ENCODE data around the gene EDRF1.
A peak's percentile ranks its signal among the peaks of the same experiment; 100 is the strongest.
"Not testable (repeated sequence)": the region's sequence is repeated elsewhere in the genome, so short reads cannot be mapped to it uniquely, and the experiment has no call there.

The EDRF1 gene, protein sequence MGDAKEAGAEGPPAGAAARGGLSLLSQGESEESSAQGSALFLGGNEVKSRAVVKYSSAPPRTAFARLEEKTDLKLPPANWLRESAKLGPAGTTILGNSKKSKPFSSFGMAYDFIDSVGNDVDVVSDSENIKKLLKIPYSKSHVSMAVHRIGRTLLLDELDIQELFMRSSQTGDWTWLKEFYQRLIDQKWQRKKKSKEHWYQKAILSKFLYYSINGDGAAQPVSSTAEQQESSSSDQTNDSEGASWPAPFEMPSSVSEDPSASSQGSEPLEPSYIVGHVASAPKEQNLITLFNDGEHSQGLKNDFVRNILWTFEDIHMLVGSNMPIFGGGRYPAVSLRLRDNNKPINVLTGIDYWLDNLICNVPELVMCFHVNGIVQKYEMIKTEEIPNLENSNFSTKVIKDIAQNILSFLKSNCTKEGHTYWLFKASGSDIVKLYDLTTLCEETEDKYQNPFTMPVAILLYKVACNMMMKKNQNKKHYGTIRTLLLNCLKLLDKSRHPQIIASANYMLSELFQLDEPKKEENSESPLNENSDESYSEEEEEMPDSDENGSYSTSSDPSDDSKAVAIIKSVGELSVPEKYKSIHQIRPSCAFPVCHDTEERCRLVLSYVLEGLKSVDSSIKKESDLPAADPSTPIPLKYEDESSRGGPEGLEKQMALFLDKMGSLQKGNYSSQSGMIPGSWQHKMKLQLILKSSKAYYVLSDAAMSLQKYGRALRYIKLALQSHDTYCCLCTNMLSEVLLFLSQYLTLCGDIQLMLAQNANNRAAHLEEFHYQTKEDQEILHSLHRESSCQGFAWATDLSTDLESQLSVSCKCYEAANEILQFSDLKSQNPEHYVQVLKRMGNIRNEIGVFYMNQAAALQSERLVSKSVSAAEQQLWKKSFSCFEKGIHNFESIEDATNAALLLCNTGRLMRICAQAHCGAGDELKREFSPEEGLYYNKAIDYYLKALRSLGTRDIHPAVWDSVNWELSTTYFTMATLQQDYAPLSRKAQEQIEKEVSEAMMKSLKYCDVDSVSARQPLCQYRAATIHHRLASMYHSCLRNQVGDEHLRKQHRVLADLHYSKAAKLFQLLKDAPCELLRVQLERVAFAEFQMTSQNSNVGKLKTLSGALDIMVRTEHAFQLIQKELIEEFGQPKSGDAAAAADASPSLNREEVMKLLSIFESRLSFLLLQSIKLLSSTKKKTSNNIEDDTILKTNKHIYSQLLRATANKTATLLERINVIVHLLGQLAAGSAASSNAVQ

DNA sequence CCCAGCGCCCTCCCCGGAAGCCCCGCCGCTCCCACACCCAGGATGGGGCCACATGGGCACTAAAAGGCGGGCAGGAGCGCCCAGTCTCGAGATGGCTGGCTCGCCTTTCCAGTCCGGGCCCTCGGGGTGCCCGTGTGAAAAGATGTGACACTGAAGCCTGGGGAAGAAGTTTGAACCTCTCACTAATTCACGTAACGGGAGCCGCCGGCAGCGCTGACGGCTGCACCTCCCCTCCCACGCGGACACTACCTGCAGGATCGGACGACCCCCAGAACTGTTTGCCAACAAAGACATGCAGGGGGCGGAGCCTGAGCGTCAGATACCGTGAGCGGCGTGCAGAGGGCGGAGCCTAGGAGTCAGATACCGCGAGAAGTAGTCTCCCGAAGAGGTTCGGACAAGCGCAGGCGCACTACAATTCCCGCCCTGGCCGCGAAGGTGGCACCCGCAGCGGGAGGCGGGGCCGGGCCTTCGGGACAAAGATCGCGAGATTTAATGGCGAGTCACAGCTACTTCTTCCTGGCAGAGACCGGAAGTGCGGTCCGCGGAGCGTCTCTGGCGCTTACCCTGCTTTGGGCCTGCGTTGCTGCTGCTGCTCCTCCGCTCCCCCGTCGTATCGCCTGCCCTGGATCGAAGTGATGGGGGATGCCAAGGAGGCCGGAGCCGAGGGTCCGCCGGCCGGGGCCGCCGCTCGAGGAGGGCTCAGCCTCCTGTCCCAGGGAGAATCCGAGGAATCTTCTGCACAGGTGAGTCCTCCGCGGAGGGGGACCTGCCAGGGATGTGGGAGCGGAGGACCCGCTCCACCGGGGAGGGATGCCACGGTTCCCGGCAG lies at the start of gene EDRF1:
Gene EDRF1 (plus strand): TSS at position 537 of the 829 bp plus-strand sequence. CDS start 99 bp downstream, at position 636.
- DNase-seq = peak; percentile 99

DNA sequence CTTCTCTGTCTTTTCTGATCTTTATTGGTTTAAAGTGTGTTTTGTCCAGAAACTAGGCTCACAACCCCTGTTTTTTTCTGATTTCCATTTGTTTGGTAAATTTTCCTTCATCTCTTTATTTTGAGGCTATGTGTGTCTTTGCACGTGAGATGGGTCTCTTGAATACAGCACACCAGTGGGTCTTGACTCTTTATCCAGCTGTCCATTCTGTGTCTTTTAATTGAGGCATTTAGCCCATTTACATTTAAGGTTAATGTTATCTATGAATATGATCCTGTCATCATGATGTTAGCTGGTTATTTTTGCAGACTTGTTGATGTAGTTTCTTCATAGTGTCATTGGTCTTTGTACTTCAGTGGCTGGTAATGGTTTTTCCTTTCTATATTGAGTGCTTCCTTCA lies 46.6 kb upstream of the EDRF1 start:
- no peak for DNase-seq

DNA sequence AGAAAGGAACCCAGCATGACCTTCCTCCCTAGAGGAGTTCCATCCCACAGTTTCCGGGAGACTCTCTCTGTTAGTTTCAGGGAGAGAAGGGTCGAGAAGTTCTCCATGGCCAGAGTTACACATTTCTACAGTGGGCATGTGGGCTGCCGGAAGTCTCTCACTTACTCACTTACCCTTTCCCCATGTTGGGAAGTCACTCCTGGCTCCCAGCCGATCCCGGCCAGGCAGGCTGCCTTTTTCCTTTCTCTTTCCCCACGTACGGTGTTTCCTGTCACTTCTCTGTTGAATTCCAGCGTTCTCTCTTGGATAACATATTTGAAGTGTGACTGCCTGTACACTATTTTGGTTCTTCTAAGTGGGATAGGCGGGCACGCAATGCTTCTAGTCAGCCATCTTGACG lies 40.1 kb upstream of the EDRF1 start:
- DNase-seq = no peak

DNA sequence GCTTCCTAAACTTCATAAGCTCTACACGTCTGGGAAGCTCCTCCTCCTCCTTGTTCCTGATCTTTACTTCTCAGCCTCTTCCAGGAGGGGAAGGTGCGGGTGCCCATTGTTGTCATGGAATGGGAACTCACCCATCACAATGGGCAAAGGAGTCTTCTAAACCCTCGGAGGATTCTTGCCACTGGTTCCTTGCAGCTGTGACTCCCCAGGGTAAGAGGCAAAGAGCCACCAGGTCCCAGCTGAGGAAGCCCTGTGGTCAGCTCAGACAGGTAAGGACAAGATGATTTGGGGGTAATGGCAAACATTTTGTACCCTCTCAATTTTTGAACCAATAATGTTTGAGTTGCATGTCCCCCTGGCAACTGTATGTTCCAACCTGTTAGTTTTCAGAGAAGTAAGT lies 36.4 kb upstream of the EDRF1 start, which contains the start of gene TEX36:
Gene TEX36 (minus strand): TSS at position 101 of the 400 bp plus-strand sequence. CDS start 174 bp downstream, outside the sequence.
- no peak for DNase-seq

DNA sequence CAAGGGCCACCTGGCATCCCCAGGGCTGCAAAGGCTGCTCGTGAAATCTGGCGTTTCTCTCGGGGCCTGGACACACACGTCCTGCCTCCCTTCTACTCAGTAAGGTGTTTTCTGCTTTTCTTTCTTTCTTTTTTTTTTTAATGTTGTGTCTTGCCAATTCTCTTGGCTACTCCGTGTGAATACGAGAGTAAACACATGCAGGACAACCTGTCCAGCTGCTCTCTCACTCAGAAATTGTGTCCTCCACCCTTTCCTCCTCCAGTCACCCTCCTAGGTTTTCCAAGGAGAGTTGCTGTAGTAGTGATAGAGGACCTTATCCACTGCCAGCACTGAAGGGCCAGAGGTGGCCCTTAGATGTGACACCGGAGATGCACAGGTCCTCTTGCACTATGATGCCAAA lies 35.7 kb upstream of the EDRF1 start:
- no peak for DNase-seq

DNA sequence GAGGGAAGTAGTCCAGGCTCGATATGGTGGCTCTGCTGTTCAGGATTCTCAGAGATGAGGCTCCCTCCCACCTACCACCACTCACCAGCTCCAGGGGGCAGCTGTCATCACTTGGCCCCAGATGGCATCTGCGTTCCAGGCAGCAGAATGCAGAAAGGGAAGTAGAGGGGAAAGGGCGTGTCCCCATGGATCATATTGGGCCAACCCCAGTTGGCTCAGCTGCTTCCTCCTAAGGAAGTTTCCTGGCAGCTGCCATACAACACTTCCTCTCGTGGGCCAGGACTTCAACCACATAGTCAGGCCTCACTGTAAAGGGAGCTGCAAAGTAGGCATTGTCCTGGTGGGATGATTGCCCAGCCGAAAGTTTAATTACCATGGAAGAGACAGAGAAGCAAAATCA lies 34.9 kb upstream of the EDRF1 start:
- DNase-seq = no peak

DNA sequence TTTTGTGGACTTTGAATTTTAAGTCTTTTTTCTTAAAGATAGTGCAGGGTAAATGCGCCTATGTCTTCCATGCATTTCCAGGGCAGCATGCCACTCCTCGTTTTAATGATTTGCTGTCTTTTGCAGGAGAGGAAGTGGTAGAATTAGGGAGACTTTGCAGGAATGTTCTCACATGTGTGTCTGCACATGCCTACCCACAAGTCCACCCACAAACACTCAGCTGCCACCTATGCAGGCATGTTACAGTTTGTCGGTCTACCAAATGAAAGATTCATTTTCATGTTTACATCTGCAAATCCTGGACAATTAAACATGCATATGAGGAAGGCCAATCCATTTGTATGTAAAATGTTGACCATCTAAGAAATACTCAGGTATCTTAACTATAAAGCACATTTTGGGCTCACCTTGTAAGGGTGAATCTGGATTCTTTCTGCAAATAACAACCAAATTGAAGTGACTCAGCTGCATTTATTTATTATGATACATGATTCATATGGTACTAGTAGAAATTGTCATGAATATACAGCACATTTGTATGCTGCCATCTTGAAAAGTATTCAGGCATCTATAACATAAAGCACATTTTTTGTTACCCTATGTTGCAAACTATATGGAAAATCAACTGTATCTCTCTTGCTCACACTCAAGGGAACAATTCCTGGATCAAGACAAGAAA lies 31.9 kb upstream of the EDRF1 start:
- no peak for DNase-seq

DNA sequence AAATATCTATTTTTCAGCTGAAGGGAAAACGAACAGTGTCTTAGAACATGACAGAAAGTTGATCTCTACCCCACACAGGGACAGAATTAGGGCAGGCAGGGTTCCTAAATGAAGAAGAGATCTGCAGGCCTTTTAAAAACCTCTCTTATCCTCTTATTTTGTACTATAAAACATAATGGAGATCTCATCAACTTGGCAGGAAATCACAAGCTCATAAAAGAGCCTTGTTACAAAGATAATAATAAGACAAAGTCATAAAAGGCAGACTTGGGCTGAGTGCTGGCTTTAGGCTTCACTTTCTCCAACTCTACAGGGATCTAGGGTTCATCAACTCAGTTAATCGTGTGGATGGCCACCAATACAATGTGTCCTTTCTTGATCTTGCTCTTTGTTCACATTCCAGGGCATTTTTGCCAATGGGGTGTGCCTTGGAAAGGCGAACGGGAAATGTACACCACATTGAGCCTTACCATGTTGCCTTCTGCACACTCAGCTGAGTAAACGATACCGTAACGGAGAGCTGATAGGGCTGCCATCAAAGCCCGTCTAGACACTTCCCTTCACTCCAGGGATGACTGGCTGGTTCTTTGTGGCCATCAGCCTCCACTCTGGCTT lies 29.4 kb upstream of the EDRF1 start:
- DNase-seq = no peak

DNA sequence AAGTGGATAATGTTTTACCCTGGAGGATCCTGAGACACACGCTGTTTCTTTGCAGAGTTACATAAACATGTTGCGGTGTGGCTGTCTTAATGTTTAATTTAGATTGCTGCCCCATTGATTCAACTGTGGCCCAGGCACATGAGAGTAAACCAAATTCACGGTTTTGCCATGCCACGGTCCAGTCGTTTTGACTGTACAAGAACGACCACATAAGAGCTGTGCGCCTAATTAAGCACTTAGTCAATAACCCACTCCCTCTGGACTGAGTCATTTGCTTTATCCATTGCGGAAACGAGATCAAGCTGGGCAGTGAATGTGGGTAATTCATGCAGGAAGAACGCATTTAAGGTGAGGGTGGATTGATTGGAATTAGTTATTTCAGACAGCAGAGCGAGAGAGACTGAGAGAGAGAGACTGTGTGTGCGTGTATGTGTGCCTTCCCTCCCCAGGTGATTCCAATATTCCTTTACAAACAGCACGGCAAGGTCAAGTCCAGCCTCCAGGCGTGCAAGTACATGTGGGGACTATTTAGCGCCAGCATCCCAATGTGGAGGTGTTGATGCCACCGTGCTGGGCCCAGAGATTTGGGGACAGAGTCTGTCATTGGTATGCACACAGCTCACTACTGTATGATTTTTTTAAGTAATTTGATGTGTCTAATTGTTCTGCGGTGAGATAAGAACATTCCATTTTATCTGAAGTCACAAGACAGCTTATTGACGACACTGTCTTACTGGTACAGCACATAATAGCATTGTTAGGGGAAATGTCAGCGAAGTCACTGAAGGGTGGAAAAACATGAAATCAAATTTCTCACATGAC lies 28.1 kb upstream of the EDRF1 start:
- no peak for DNase-seq

DNA sequence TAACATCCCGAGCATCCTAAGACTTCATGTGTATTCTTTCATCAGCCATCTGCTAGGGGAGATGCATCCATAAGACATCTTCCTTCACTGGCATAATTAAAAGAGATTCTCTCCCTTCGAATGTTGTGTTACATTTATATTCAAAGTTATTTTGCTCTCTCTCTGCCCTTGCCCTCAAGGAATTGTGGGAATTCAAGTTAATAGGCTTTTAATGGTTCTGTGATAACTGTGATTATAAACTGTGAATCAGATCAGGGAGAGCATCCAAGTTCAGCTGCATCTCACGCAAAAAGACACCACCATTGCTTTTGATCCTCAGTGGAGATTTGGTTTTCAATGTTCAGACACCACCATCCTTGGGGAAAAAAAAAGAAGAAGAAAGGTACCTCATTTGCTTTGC lies 27.3 kb upstream of the EDRF1 start:
- DNase-seq = no peak

DNA sequence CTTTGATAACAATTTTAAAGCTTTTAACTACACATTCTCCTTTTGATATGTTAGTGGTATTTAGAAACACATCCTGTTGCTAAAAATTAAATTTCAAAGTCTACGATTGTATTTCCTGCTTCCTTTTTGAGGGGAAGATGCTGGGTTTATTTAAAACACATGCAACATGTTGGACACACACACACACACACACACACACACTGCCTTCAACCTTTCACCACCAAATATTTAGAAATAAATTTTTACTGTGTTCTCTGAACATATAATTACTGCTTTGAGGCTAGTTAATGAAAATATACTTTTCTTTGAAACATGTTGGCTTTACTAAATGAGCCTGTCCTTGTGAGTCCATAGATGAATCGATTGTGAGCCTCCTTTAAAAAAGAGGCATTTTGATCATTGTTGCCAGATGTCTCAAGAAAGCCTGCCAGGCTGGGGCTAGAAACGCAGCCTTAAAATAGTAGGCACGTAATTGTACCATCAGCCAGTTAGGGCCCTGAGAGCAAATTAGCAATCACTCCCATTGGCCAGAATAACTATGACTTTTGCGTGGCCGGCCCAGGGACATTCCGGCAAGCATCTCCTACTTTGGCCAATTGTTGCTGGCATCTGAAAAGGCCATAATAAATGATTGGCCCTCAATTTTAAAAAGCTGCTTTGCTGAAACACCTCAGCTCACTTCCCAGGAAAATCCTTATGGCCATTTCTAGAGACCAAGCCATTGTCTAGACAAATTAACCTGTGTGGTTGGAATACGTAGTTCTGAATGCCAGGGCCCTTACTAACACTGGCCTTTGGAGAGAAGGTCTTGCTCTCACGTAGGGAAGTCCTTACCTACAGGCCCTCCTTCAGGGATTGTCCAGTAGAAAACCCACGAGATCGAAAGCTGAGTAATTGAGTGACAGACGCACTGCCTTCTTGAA lies 26.6 kb upstream of the EDRF1 start:
- no peak for DNase-seq

DNA sequence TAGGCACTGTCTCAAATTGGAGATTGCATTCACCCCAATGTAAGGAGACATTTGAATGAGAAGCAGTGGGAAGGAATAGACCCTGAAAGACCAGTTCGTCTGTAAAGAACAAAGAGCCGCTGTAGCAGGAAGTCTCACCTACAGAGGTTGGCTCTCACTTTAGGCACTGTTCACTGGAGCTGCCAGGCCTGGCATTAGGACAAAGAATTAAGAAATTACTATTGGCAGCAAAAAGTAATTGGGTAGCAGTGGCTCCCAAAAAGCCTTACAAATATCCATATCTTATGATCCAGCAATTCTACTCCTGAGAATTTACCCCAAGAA lies 26.0 kb upstream of the EDRF1 start:
- no peak for DNase-seq

DNA sequence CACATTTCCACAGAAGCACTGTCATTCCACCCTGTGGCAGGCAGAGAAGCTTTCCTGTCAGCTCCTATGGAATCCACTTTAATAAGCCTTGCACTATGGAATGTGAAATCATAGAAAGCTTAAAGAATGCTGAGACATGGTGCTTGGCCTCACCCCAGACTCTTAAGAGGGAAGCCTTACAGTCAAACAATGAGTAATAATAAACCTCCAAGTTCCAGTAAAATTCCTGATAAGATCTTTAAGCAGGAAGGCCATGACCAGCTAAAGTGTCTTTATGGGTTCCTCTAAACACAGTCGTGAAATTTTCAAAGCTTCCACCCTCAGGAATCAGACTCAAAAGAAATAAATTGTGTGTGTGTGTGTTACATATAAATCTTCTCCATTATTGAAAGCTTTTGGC lies 24.6 kb upstream of the EDRF1 start:
- DNase-seq = no peak

DNA sequence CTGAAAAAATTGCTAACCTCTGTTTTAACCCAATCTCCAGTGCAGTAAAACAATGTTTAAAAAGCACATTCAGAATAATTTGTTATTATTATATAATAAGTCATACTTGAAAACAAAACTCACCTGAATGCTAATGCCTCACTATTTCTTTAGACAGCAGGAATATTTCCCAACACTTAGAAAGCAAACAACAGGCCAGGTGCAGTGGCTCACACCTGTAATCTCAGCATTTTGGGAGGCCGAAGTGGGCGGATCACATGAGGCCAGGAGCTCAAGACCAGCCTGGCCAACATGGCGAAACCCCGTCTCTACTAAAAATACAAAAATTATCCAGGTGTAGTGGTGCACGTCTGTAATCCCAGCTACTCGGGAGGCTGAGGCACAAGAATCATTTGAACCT lies 22.6 kb upstream of the EDRF1 start:
- not testable (repeated sequence) for DNase-seq

DNA sequence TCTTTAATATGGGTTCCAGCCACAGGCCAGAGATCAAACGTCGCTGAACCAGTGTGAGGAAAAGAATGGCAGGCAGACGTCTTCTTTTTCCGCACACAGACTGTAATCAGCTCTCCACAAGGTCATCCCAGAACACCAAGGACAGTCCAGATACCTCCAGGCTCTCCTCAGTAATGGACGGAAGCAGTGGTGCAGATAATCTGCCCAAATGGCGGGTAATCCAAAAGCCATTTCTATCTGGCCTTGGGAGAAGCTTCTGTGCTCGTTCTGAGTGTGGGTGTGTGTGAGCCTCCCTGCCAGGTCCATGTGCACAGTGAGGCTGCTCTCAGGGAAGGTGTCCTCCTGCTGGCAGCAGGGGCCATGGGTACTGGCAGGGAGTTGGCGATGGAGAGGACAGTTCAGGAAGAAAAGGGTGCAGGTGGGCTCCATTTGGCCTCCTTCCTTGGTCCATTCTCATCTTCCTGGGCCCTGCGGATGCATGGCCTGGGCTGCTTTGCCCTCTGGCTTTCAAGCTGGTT lies 21.0 kb upstream of the EDRF1 start:
- DNase-seq = no peak

DNA sequence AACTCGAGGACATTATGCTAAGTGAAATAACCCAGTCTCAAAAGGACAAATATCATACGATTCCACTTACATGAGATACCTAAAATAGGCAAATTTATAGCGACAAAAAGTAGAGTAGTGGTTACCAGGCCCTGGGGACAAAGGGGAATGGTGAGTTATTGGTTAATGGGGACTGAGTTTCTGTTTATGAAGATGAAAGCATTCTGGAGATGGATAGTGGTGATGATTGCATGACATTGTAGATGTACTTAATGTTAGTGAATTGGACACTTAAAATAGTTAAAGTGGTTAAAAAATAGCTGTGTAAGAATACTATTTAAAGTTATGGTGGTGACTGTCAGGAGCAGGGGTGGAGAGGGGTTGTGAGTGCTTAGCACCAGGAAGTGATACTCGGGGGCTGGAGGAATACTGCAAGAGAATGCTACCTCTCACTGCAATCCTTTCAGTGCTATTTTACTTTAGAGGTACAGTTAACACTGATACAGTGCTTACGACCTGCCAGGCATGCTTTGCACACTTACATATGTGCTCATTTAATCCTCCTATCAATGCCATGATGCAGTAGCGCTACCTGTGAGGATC lies 19.9 kb upstream of the EDRF1 start:
- DNase-seq = no peak

DNA sequence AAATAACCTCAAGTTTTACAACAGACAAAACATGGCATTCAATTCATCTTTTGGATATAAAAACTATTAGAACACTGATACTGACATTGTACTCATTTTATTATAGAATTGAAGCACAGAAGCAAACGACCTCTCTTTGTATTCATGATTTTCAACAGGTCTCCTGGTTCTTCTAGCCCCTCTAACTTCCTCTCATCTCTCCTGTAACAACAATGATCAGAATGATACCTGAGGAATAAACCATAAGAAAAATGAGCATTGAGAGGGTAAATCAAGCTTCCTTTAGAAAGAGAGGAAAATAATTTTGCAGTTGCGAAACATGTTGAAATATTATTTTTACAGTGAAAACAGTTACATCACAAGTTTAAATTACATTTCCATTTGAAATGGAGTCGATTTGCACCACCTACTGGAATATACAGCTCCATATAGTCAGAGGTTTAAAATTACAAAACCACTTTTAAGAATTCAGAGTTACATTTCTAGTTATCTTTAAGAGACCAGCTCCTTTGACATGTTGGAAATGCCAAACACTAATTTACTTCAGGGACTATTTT lies 19.1 kb upstream of the EDRF1 start:
- no peak for DNase-seq

Measured in activated CD4-positive, alpha-beta T cell treated with anti-CD3 and anti-CD28 coated beads for 4 hours (primary cell).